ENCODE measurements around the gene EPSTI1. TPM values are rescaled to one million over a fixed set of nuclear protein-coding genes. Genes with fewer than 3 reads are reported as not detected.

EPSTI1 gene
- total RNA-seq, 1 donor from 2014 or later: not detected

GRCh38 chr13:42970824-42971690, 21.0 kb downstream of the EPSTI1 start:
- Mint-ChIP-seq H3K4me3 (no peak overlapping the region), H3K9me3 (no peaks in the 10 kb centered on the region), H3K36me3 (ENCODE audit: low read depth) (no peaks in the 10 kb centered on the region), H3K27me3 (ENCODE audit: low read depth) (no peaks in the 10 kb centered on the region), H3K4me1 (peaks cover 3% of the 10 kb centered on the region), H3K27ac (ENCODE audit: unreplicated experiment) (no peak overlapping the region)
- peak; percentile 15 for DNase-seq (ENCODE audit: low read depth, low spot score)
- TF ChIP-seq CTCF (conservative IDR thresholded peaks at IDR 0.05): peak; percentile 72

DNA sequence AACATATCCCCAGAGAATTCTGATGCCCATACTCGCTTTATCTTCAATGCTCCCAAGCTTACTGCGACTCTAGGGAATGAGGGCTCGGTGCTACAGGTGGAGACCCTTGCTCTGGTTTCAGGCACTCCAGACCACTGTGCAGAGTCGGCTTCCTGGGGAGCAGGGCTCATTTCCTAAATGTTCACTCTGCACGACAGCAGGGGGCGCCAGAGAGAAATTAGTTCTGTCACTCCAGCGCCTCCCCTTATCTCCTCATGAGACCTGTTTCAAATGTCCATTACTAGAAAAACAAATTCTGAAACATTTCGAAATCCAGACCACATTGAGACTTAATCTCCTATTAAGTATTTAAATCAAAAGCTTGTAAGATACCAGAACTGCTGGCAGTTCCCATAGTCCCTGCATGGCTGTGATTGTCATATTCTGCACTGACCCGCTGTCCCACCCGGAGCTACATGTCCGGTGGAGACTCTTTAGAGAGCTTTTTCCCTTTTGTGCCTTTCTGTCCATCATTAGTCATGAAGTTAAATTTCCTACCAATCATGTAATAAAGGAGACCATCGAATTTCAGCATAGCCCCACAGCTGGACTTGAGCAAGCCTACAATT, 22.4 kb downstream of the EPSTI1 start:
- Mint-ChIP-seq H3K36me3 (ENCODE audit: low read depth) (no peaks in the 10 kb centered on the region), H3K27me3 (ENCODE audit: low read depth) (no peaks in the 10 kb centered on the region), H3K9me3 (no peaks in the 10 kb centered on the region), H3K27ac (ENCODE audit: unreplicated experiment) (no peak overlapping the region), H3K4me3 (no peak overlapping the region), H3K4me1 (peaks cover 3% of the 10 kb centered on the region)
- DNase-seq (ENCODE audit: low read depth, low spot score): peak; percentile 92
- TF ChIP-seq CTCF (conservative IDR thresholded peaks at IDR 0.05): peak; percentile 82

- Mint-ChIP-seq H3K27me3 (ENCODE audit: low read depth) (no peaks in the 10 kb centered on the region), H3K4me3 (no peak overlapping the region), H3K27ac (ENCODE audit: unreplicated experiment) (no peak overlapping the region), H3K4me1 (peaks cover 3% of the 10 kb centered on the region), H3K9me3 (no peaks in the 10 kb centered on the region), H3K36me3 (ENCODE audit: low read depth) (no peaks in the 10 kb centered on the region)
- TF ChIP-seq CTCF (conservative IDR thresholded peaks at IDR 0.05): no peak
- no peak for DNase-seq (ENCODE audit: low read depth, low spot score)
Observed at GRCh38 chr13:42968906-42969305, 23.1 kb downstream of the EPSTI1 start.

GRCh38 chr13:42967660-42968059, 24.4 kb downstream of the EPSTI1 start:
- H3K4me3 Mint-ChIP-seq: no peak overlapping the region
- H3K27ac Mint-ChIP-seq (ENCODE audit: unreplicated experiment): no peak overlapping the region
- no peak for TF ChIP-seq CTCF (conservative IDR thresholded peaks at IDR 0.05)
- H3K36me3 Mint-ChIP-seq (ENCODE audit: low read depth): no peaks in the 10 kb centered on the region
- no peaks in the 10 kb centered on the region for H3K27me3 Mint-ChIP-seq (ENCODE audit: low read depth)
- no peak for DNase-seq (ENCODE audit: low read depth, low spot score)
- H3K9me3 Mint-ChIP-seq: no peaks in the 10 kb centered on the region
- peaks cover 3% of the 10 kb centered on the region for H3K4me1 Mint-ChIP-seq

DNA sequence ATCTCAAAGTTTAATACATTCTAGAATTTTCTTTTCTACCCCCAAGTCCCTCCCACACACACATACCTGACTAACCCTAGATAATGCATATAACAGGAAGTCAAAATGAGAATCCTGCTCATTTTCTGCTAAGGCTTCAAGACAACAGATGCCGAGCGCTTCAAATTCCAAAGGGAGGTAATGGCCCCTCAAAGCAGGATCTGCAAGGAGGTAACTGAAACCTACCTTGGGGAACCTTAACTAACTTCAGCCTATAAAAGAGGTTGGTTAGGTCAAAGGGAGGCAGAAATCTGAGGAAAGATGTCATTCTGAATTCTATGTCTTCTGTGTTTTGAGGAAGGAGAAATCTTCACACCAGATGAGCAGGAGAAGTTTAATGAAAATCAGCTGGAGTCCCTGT, 26.8 kb downstream of the EPSTI1 start:
- no peak overlapping the region for H3K4me3 Mint-ChIP-seq
- H3K27me3 Mint-ChIP-seq (ENCODE audit: low read depth): no peaks in the 10 kb centered on the region
- H3K4me1 Mint-ChIP-seq: peaks cover 3% of the 10 kb centered on the region
- H3K36me3 Mint-ChIP-seq (ENCODE audit: low read depth): no peaks in the 10 kb centered on the region
- no peak for DNase-seq (ENCODE audit: low read depth, low spot score)
- no peaks in the 10 kb centered on the region for H3K9me3 Mint-ChIP-seq
- no peak overlapping the region for H3K27ac Mint-ChIP-seq (ENCODE audit: unreplicated experiment)
- TF ChIP-seq CTCF (conservative IDR thresholded peaks at IDR 0.05): no peak
